Lower leg skin (tissue), 4 donors: Measurements from ENCODE around the gene RAB11FIP4. TPM values are rescaled to one million over a fixed set of nuclear protein-coding genes. Genes with fewer than 3 reads are reported as not detected.

Source experiments
- DNase-seq, 2 donors: peaks; one replicate each; pipeline ENCODE4 v3.0.0-alpha.2; 2019; ENCODE audit warnings: low spot score in 2 of 2
- H3K4me3 ChIP-seq: fragments of 200-600 bp; sonication (generic); 2 replicates; pipeline ENCODE4 v1.5.1; 2017; ENCODE audit warnings: mild to moderate bottlenecking, low read depth; ENCODE audit not compliant: poor library complexity, severe bottlenecking
- POLR2A ChIP-seq, 2 donors: fragments of 450-650 bp; IDR thresholded peaks; one replicate each; pipeline ENCODE4 v1.6.1; 2016 to 2017; ENCODE audit warnings: antibody characterized with exemption in 2 of 2, mild to moderate bottlenecking in 1 of 2, moderate library complexity in 1 of 2
- WGBS, 2 donors: methylation state at CpG; one replicate each; pipeline ENCODE4 v1.1.5; 2018; 5-methylcytosine and 5-hydroxymethylcytosine counted together
- intact Hi-C: fragments of 100-400 bp; cut with DNase I; formaldehyde crosslinking; loops from one replicate; pipeline ENCODE4 v1.15.0; 2023; ENCODE audit warnings: low total_unique reads
- total RNA-seq, 4 donors: library from RNA; depleted of rRNA; stranded (reverse); fragments of >200 nt; gene quantifications; one replicate each; pipeline ENCODE4 v1.1.0, GENCODE V29; 2016
- TF ChIP-seq, protein P1 (sequence below), 3 donors: fragments of 450-650 bp; IDR thresholded peaks; one replicate each; pipeline ENCODE4 v1.5.1; 2016; ENCODE audit warnings: antibody characterized with exemption in 3 of 3, mild to moderate bottlenecking in 3 of 3, moderate library complexity in 2 of 3

RAB11FIP4 gene
- total RNA-seq, 4 donors from 2014 or later = 27.4 to 62.8 (median 34.1) TPM

DNA sequence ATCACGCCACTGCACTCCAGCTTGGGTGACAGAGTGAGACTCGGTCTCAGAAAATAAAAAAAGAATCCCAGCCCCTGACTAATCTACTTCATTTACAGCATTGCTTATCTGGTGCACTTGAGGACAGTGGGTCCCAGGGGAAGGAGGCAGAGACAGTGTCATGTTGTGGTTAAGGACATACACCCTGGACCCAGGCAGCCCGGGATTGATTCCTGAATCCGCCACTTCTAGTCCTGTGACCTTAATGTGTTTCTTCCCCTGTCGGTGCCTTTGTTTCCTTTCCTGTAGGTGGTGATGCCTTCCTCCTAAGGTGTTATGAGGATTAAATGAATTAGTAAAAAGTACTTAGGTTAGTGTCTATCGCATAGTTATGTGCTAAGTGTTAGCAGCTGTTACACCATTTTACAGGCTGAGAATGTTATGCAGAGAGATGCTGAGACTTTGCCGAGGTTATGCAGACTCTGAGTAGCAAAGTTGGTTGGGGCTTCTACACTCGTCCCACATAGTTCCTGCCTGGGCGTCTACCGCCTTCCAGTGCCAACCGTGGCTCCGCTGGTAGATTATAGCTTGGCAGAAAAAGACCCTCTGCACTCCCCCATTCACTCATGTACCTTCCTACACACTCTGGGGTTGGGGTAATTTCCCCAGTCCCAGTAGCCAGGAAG is 74.8 kb downstream of the RAB11FIP4 start:
- TF ChIP-seq, protein P1, sequence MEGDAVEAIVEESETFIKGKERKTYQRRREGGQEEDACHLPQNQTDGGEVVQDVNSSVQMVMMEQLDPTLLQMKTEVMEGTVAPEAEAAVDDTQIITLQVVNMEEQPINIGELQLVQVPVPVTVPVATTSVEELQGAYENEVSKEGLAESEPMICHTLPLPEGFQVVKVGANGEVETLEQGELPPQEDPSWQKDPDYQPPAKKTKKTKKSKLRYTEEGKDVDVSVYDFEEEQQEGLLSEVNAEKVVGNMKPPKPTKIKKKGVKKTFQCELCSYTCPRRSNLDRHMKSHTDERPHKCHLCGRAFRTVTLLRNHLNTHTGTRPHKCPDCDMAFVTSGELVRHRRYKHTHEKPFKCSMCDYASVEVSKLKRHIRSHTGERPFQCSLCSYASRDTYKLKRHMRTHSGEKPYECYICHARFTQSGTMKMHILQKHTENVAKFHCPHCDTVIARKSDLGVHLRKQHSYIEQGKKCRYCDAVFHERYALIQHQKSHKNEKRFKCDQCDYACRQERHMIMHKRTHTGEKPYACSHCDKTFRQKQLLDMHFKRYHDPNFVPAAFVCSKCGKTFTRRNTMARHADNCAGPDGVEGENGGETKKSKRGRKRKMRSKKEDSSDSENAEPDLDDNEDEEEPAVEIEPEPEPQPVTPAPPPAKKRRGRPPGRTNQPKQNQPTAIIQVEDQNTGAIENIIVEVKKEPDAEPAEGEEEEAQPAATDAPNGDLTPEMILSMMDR (IDR thresholded peaks at IDR 0.05) = no peak
- TF ChIP-seq POLR2A (IDR thresholded peaks at IDR 0.05) = no peak
- no peak for DNase-seq
- 78 to 85% methylated on average over 12 of the region's 12 CpGs for WGBS, 2 donors
- intact Hi-C loops = no loop called here
- H3K4me3 ChIP-seq = no peak overlapping the region

DNA sequence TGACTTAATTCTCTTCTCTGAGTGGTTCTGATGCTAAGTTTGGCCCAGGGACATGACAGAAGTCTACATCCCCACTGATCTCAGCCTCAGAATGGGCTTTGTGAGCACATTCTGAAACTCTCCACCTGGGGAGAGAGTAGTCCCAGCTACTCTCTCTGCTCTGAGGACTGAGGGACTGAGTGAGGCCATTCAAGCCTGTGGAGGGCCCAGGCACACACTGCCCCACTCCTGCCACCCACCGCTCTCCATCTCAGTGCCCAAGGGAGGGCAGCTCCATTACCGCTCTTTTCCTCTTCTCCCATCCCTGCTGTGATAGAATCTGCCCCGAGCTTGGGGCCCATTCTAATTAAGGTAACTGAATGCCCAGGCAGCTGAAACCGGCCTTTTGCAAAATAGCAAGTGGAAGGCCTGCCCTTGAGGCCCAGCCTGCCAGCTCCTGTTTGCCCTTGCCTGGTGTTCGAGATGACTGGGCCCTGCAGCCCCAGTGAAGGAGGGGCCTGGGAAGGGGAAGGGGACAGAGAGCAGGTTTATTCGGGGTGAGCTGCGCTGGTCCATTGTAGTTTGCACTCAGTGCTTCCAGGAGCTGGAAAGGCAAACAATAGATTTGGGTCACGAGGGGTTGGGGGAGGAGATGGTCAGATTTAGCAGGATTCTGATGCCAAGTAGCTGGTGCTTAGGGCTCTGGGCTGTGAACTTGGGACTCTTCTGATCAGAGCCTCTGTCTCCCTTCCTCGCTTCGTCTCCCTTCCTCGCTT is 76.2 kb downstream of the RAB11FIP4 start:
- intact Hi-C loops = no loop called here
- no peak for TF ChIP-seq POLR2A (IDR thresholded peaks at IDR 0.05)
- 80% methylated on average over 11 of the region's 11 CpGs for WGBS, 2 donors
- H3K4me3 ChIP-seq = no peak overlapping the region
- DNase-seq = no peak

DNA sequence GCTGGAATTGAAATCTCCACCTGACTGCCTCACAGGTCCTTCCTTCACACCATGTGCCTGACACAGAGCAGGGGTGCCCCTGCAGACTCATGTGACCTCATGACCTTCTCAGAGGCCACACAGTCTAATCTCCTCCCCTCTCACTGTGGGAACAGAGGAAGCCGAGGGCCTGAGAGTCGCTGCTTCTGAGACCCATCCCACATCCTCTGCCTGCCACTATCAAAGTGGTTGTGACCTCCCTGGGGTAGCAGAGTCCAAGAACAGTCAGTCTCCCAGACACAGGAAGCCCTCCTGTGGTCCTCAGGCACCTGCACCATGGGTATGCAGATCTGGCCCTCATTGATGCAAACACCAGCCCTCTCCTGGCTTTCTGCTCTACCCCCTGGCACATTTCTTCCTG is 78.5 kb downstream of the RAB11FIP4 start:
- no peak overlapping the region for H3K4me3 ChIP-seq
- intact Hi-C loops = no loop called here
- DNase-seq = no peak
- TF ChIP-seq, protein P1 (IDR thresholded peaks at IDR 0.05) = no peak
- no peak for TF ChIP-seq POLR2A (IDR thresholded peaks at IDR 0.05)
- WGBS, 2 donors = 64 to 85% methylated on average over 2 of the region's 2 CpGs

DNA sequence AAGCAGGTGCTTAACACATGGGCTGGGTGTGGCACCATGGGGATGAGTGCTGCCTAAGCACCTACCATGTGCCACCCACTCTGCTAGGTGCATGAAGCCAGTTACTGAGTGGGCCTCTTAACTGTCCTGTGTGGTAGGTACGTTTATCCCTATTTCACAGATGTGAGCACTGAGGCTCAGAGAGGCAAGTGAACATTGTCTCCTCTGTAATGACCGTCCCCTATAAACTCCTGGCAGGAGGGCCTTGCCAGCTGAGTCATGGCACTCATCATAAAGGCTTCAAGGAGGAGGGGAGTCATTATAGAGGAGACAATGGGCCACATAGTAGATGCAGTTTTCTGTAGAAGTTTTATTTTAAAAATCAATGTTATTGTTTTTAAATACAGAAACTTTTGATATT is 79.1 kb downstream of the RAB11FIP4 start:
- 77 to 94% methylated on average over 2 of the region's 2 CpGs for WGBS, 2 donors
- no peak for DNase-seq
- no peak overlapping the region for H3K4me3 ChIP-seq
- intact Hi-C loops = no loop called here
- TF ChIP-seq, protein P1 (IDR thresholded peaks at IDR 0.05) = no peak
- no peak for TF ChIP-seq POLR2A (IDR thresholded peaks at IDR 0.05)

DNA sequence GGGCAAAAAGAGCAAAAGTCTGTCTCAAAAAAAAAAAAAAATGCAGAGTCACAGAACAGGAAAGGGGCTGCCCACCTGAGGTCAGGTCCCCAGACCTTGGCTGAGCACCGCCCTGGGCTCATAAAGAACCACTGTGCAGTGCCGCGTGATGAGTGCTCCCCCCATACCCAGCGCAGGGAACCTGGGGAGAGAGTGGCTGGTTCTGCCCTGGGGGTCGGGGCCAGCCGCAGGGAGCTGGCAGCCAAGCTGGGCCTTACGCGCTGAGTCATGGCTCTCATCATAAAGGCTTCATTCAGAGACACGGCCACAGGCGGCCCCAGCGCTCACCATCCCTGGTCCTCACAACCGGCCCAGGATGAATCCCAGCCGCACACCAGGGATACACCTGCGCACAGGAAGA is 80.7 kb downstream of the RAB11FIP4 start:
- WGBS, 2 donors = 74 to 81% methylated on average over 14 of the region's 14 CpGs
- TF ChIP-seq, protein P1 (IDR thresholded peaks at IDR 0.05) = no peak
- no peak for TF ChIP-seq POLR2A (IDR thresholded peaks at IDR 0.05)
- intact Hi-C loops = no loop called here
- H3K4me3 ChIP-seq = no peak overlapping the region
- DNase-seq = no peak

DNA sequence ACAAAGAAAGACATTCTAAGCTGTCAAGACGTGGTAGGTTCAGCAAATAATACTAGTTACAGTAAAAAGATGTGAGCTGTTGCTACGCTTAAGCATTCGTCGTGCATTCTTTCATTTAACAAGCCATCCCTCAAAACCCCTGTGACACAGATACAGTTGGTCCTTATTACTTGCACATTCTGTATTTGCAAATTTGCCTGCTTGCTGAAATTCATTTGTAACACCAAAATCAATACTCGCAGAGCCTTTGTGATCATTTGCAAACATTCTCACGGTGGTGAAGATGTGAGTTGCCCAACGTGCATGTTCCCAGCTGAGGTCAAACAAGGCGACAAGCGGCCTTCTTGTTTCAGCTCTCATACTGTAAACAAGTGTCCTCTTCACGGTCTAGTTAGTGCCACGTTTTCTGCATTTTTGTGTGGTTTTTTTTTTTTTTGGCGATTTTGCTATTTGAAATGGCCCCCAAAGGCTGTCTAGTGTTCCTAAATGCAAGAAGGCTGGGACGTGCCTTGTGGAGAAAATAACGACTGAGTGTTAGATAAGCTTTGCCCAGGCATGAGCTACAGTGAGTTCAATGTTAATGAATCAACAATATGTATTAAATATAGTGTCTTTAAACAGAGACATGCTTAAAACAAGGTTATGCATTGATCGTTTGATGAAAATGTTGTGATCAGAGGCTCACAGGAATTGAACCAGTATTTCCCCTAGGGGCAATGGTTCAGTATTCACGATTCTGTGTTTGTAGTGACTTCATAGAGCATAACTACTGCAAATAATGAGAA is 84.1 kb downstream of the RAB11FIP4 start:
- intact Hi-C loops = no loop called here
- DNase-seq = no peak
- WGBS, 2 donors = 75 to 76% methylated on average over 16 of the region's 16 CpGs
- no peak overlapping the region for H3K4me3 ChIP-seq
- TF ChIP-seq POLR2A (IDR thresholded peaks at IDR 0.05) = no peak
- TF ChIP-seq, protein P1 (IDR thresholded peaks at IDR 0.05) = no peak
